ENCODE data around the gene MAK.
A peak's percentile ranks its signal among the peaks of the same experiment; 100 is the strongest.
"Not testable (repeated sequence)": the region's sequence is repeated elsewhere in the genome, so short reads cannot be mapped to it uniquely, and the experiment has no call there.

The MAK gene

GRCh38 chr6:10778230-10778629 is 60.1 kb downstream of the MAK start:
- Histone ChIP-seq H3K27ac (ENCODE audit: low read depth, low read length) (no peak overlapping the region), H3K9me3 (ENCODE audit: control insufficient read depth, insufficient read depth, low read length) (no peaks in the 10 kb centered on the region), H3K9ac (ENCODE audit: low read depth, low read length) (no peak overlapping the region), H3K27me3 (ENCODE audit: control insufficient read depth, insufficient read depth, low read length) (no peaks in the 10 kb centered on the region), H3K4me3 (ENCODE audit: low read depth, low read length) (no peak overlapping the region), H3K36me3 (ENCODE audit: control insufficient read depth, insufficient read depth, low read length) (peaks cover 14% of the 10 kb centered on the region), H3K4me1 (ENCODE audit: control insufficient read depth, insufficient read depth, low read length) (no peaks in the 10 kb centered on the region)

GRCh38 chr6:10771371-10771894 is 66.9 kb downstream of the MAK start:
- H3K36me3 ChIP-seq (ENCODE audit: control insufficient read depth, insufficient read depth, low read length): peaks cover 18% of the 10 kb centered on the region
- H3K4me1 ChIP-seq (ENCODE audit: control insufficient read depth, insufficient read depth, low read length): no peaks in the 10 kb centered on the region
- H3K9ac ChIP-seq (ENCODE audit: low read depth, low read length): no peak overlapping the region
- H3K9me3 ChIP-seq (ENCODE audit: control insufficient read depth, insufficient read depth, low read length): no peaks in the 10 kb centered on the region
- H3K27me3 ChIP-seq (ENCODE audit: control insufficient read depth, insufficient read depth, low read length): no peaks in the 10 kb centered on the region
- H3K27ac ChIP-seq (ENCODE audit: low read depth, low read length): no peak overlapping the region
- no peak overlapping the region for H3K4me3 ChIP-seq (ENCODE audit: low read depth, low read length)

- no peak overlapping the region for H3K27ac ChIP-seq (ENCODE audit: low read depth, low read length)
- peaks cover 12% of the 10 kb centered on the region for H3K36me3 ChIP-seq (ENCODE audit: control insufficient read depth, insufficient read depth, low read length)
- H3K9me3 ChIP-seq (ENCODE audit: control insufficient read depth, insufficient read depth, low read length): no peaks in the 10 kb centered on the region
- H3K4me3 ChIP-seq (ENCODE audit: low read depth, low read length): no peak overlapping the region
- no peaks in the 10 kb centered on the region for H3K4me1 ChIP-seq (ENCODE audit: control insufficient read depth, insufficient read depth, low read length)
- H3K9ac ChIP-seq (ENCODE audit: low read depth, low read length): no peak overlapping the region
- no peaks in the 10 kb centered on the region for H3K27me3 ChIP-seq (ENCODE audit: control insufficient read depth, insufficient read depth, low read length)
Measured at GRCh38 chr6:10769419-10769818, 68.9 kb downstream of the MAK start.

- H3K36me3 ChIP-seq (ENCODE audit: control insufficient read depth, insufficient read depth, low read length): peaks cover 19% of the 10 kb centered on the region
- H3K9me3 ChIP-seq (ENCODE audit: control insufficient read depth, insufficient read depth, low read length): no peaks in the 10 kb centered on the region
- H3K27me3 ChIP-seq (ENCODE audit: control insufficient read depth, insufficient read depth, low read length): no peaks in the 10 kb centered on the region
Measured at GRCh38 chr6:10763006-10763405, 75.3 kb downstream of the MAK start.

GRCh38 chr6:10759884-10760329 is 78.4 kb downstream of the MAK start:
- H3K4me3 ChIP-seq (ENCODE audit: low read depth, low read length): no peak overlapping the region
- no peak overlapping the region for H3K9ac ChIP-seq (ENCODE audit: low read depth, low read length)
- H3K9me3 ChIP-seq (ENCODE audit: control insufficient read depth, insufficient read depth, low read length): no peaks in the 10 kb centered on the region
- no peak overlapping the region for H3K27ac ChIP-seq (ENCODE audit: low read depth, low read length)
- peaks cover 49% of the 10 kb centered on the region for H3K36me3 ChIP-seq (ENCODE audit: control insufficient read depth, insufficient read depth, low read length)
- no peaks in the 10 kb centered on the region for H3K27me3 ChIP-seq (ENCODE audit: control insufficient read depth, insufficient read depth, low read length)
- no peaks in the 10 kb centered on the region for H3K4me1 ChIP-seq (ENCODE audit: control insufficient read depth, insufficient read depth, low read length)

More at GRCh38 chr6:10763006-10763405, 75.3 kb downstream of the MAK start:
- no peaks in the 10 kb centered on the region for H3K4me1 ChIP-seq (ENCODE audit: control insufficient read depth, insufficient read depth, low read length)
- H3K27ac ChIP-seq (ENCODE audit: low read depth, low read length): no peak overlapping the region
- no peak overlapping the region for H3K9ac ChIP-seq (ENCODE audit: low read depth, low read length)
- H3K4me3 ChIP-seq (ENCODE audit: low read depth, low read length): no peak overlapping the region

GRCh38 chr6:10759312-10759839 is 79.0 kb downstream of the MAK start:
- peaks cover 54% of the 10 kb centered on the region for H3K36me3 ChIP-seq (ENCODE audit: control insufficient read depth, insufficient read depth, low read length)
- H3K27ac ChIP-seq (ENCODE audit: low read depth, low read length): peak overlapping the region; percentile 11
- H3K27me3 ChIP-seq (ENCODE audit: control insufficient read depth, insufficient read depth, low read length): no peaks in the 10 kb centered on the region
- no peak overlapping the region for H3K9ac ChIP-seq (ENCODE audit: low read depth, low read length)
- H3K4me3 ChIP-seq (ENCODE audit: low read depth, low read length): no peak overlapping the region
- H3K9me3 ChIP-seq (ENCODE audit: control insufficient read depth, insufficient read depth, low read length): no peaks in the 10 kb centered on the region
- H3K4me1 ChIP-seq (ENCODE audit: control insufficient read depth, insufficient read depth, low read length): no peaks in the 10 kb centered on the region

- Histone ChIP-seq H3K9me3 (ENCODE audit: control insufficient read depth, insufficient read depth, low read length) (no peaks in the 10 kb centered on the region), H3K36me3 (ENCODE audit: control insufficient read depth, insufficient read depth, low read length) (peaks cover 80% of the 10 kb centered on the region), H3K27me3 (ENCODE audit: control insufficient read depth, insufficient read depth, low read length) (no peaks in the 10 kb centered on the region), H3K27ac (ENCODE audit: low read depth, low read length) (no peak overlapping the region), H3K9ac (ENCODE audit: low read depth, low read length) (no peak overlapping the region), H3K4me3 (ENCODE audit: low read depth, low read length) (no peak overlapping the region), H3K4me1 (ENCODE audit: control insufficient read depth, insufficient read depth, low read length) (no peaks in the 10 kb centered on the region)
Measured at GRCh38 chr6:10756085-10756484, 82.3 kb downstream of the MAK start.

GRCh38 chr6:10751757-10752156 is 86.6 kb downstream of the MAK start:
- H3K4me1 ChIP-seq (ENCODE audit: control insufficient read depth, insufficient read depth, low read length): peaks cover 12% of the 10 kb centered on the region
- not testable (repeated sequence) for H3K9ac ChIP-seq (ENCODE audit: low read depth, low read length); H3K4me3 ChIP-seq (ENCODE audit: low read depth, low read length); H3K27ac ChIP-seq (ENCODE audit: low read depth, low read length); H3K9me3 ChIP-seq (ENCODE audit: control insufficient read depth, insufficient read depth, low read length); H3K27me3 ChIP-seq (ENCODE audit: control insufficient read depth, insufficient read depth, low read length)
- peaks cover 69% of the 10 kb centered on the region for H3K36me3 ChIP-seq (ENCODE audit: control insufficient read depth, insufficient read depth, low read length)

GRCh38 chr6:10750568-10750967 is 87.8 kb downstream of the MAK start:
- not testable (repeated sequence) for H3K9me3 ChIP-seq (ENCODE audit: control insufficient read depth, insufficient read depth, low read length); H3K27ac ChIP-seq (ENCODE audit: low read depth, low read length); H3K4me3 ChIP-seq (ENCODE audit: low read depth, low read length); H3K9ac ChIP-seq (ENCODE audit: low read depth, low read length); H3K27me3 ChIP-seq (ENCODE audit: control insufficient read depth, insufficient read depth, low read length)
- Histone ChIP-seq H3K36me3 (ENCODE audit: control insufficient read depth, insufficient read depth, low read length) (peaks cover 57% of the 10 kb centered on the region), H3K4me1 (ENCODE audit: control insufficient read depth, insufficient read depth, low read length) (peaks cover 15% of the 10 kb centered on the region)

GRCh38 chr6:10749734-10750133 is 88.6 kb downstream of the MAK start:
- H3K36me3 ChIP-seq (ENCODE audit: control insufficient read depth, insufficient read depth, low read length): peaks cover 49% of the 10 kb centered on the region
- H3K27ac ChIP-seq (ENCODE audit: low read depth, low read length): peak overlapping the region; percentile 29
- H3K4me3 ChIP-seq (ENCODE audit: low read depth, low read length): no peak overlapping the region
- H3K27me3 ChIP-seq (ENCODE audit: control insufficient read depth, insufficient read depth, low read length): no peaks in the 10 kb centered on the region
- H3K9me3 ChIP-seq (ENCODE audit: control insufficient read depth, insufficient read depth, low read length): no peaks in the 10 kb centered on the region
- no peak overlapping the region for H3K9ac ChIP-seq (ENCODE audit: low read depth, low read length)
- H3K4me1 ChIP-seq (ENCODE audit: control insufficient read depth, insufficient read depth, low read length): peaks cover 15% of the 10 kb centered on the region

- H3K27ac ChIP-seq (ENCODE audit: low read depth, low read length): peak within 1 kb of the TSS; percentile 70
Measured at GRCh38 chr6:10747251-10747972, 90.9 kb downstream of the MAK start, which contains the start of gene TMEM14B. TSS of gene TMEM14B (plus strand) at chr6:10747805. CDS start at chr6:10749246, 1,441 bp downstream.

More at GRCh38 chr6:10747251-10747972, 90.9 kb downstream of the MAK start, which contains the start of gene TMEM14B:
- no peaks in the 10 kb centered on the region for H3K27me3 ChIP-seq (ENCODE audit: control insufficient read depth, insufficient read depth, low read length)
- no peaks in the 10 kb centered on the region for H3K9me3 ChIP-seq (ENCODE audit: control insufficient read depth, insufficient read depth, low read length)
- peaks cover 27% of the 10 kb centered on the region for H3K36me3 ChIP-seq (ENCODE audit: control insufficient read depth, insufficient read depth, low read length)
- H3K4me3 ChIP-seq (ENCODE audit: low read depth, low read length): peak within 1 kb of the TSS; percentile 94
- H3K9ac ChIP-seq (ENCODE audit: low read depth, low read length): peak within 1 kb of the TSS; percentile 87
- peaks cover 15% of the 10 kb centered on the region for H3K4me1 ChIP-seq (ENCODE audit: control insufficient read depth, insufficient read depth, low read length)
